Measurements from ENCODE around the gene HOXC4. TPM values are rescaled to one million over a fixed set of nuclear protein-coding genes. Genes with fewer than 3 reads are reported as not detected.

The HOXC4 gene
- total and polyA plus RNA-seq, 7 donors: 0.38 to 1.2 (median 0.69) TPM; not detected in 3

- Histone ChIP-seq H3K27me3 (peaks cover 84 to 100% (median 97%) of the 10 kb centered on the region in 3 donors), H3K4me3 (no peak overlapping the region), H3K36me3 (no peaks in the 10 kb centered on the region), H3K9me3 (no peaks in the 10 kb centered on the region), H3K4me1 (peaks cover 0 to 31% (median 25%) of the 10 kb centered on the region in 4 donors), H3K27ac (no peak overlapping the region)
- TF ChIP-seq EP300 (IDR thresholded peaks at IDR 0.05) (no peak), POLR2AphosphoS5 (IDR thresholded peaks at IDR 0.05) (no peak), CTCF (IDR thresholded peaks at IDR 0.05) (no peak), POLR2A (IDR thresholded peaks at IDR 0.05) (no peak)
- intact Hi-C loops (cut with DNase I): no loop called here
- DNase-seq: no peak
- 27 to 31% methylated on average over 6 of the region's 6 CpGs for WGBS, 2 donors
Measured at GRCh38 chr12:54012631-54013409, 40.8 kb upstream of the HOXC4 start.

GRCh38 chr12:54014377-54015017, 39.1 kb upstream of the HOXC4 start:
- Histone ChIP-seq H3K4me3 (peak overlapping the region in 1 of 4 donors; percentile 12), H3K9me3 (no peaks in the 10 kb centered on the region), H3K27me3 (peaks cover 84 to 100% (median 98%) of the 10 kb centered on the region in 3 donors), H3K27ac (no peak overlapping the region), H3K4me1 (peaks cover 0 to 41% (median 32%) of the 10 kb centered on the region in 4 donors), H3K36me3 (no peaks in the 10 kb centered on the region)
- no peak for TF ChIP-seq CTCF (IDR thresholded peaks at IDR 0.05)
- peak in 1 of 4 donors; percentile 5 for TF ChIP-seq POLR2AphosphoS5 (IDR thresholded peaks at IDR 0.05)
- TF ChIP-seq POLR2A (IDR thresholded peaks at IDR 0.05): no peak
- 5 to 13% methylated on average over 36 of the region's 36 CpGs for WGBS, 2 donors
- DNase-seq: no peak
- intact Hi-C loops (cut with DNase I): no loop called here

- Histone ChIP-seq H3K4me1 (peaks cover 0 to 43% (median 34%) of the 10 kb centered on the region in 4 donors), H3K36me3 (no peaks in the 10 kb centered on the region), H3K27ac (no peak overlapping the region), H3K27me3 (peaks cover 85 to 100% (median 98%) of the 10 kb centered on the region in 3 donors), H3K4me3 (no peak overlapping the region), H3K9me3 (no peaks in the 10 kb centered on the region)
- DNase-seq: no peak
- 6 to 7% methylated on average over 23 of the region's 23 CpGs for WGBS, 2 donors
- intact Hi-C loops (cut with DNase I): no loop called here
- TF ChIP-seq POLR2AphosphoS5 (IDR thresholded peaks at IDR 0.05): peak; percentile 16 to 67 (median 40)
- TF ChIP-seq POLR2A (IDR thresholded peaks at IDR 0.05): no peak
- TF ChIP-seq CTCF (IDR thresholded peaks at IDR 0.05): no peak
- TF ChIP-seq EP300 (IDR thresholded peaks at IDR 0.05): no peak
Measured at GRCh38 chr12:54015018-54015931, 38.4 kb upstream of the HOXC4 start.

- no peaks in the 10 kb centered on the region for H3K36me3 ChIP-seq
- WGBS, 2 donors: 10 to 12% methylated on average over 3 of the region's 3 CpGs
- H3K4me1 ChIP-seq: peaks cover 0 to 43% (median 34%) of the 10 kb centered on the region in 4 donors
- H3K9me3 ChIP-seq: no peaks in the 10 kb centered on the region
- H3K4me3 ChIP-seq: no peak overlapping the region
- DNase-seq: no peak
- intact Hi-C loops (cut with DNase I): no loop called here
- peaks cover 79 to 100% (median 98%) of the 10 kb centered on the region in 3 donors for H3K27me3 ChIP-seq
- no peak overlapping the region for H3K27ac ChIP-seq
- TF ChIP-seq CTCF (IDR thresholded peaks at IDR 0.05): no peak
- TF ChIP-seq EP300 (IDR thresholded peaks at IDR 0.05): no peak
- TF ChIP-seq POLR2A (IDR thresholded peaks at IDR 0.05): no peak
- no peak for TF ChIP-seq POLR2AphosphoS5 (IDR thresholded peaks at IDR 0.05)
Measured at GRCh38 chr12:54016051-54016450, 37.6 kb upstream of the HOXC4 start.

Data from sigmoid colon (tissue), 7 donors.